Liver (tissue), 3 donors: ENCODE measurements around the gene CCAR1.

ENCODE experiments used
- EGR1 ChIP-seq, 2 donors: IDR thresholded peaks; 2 replicates each; pipeline ENCODE4 v1.6.1; 2016 to 2018; ENCODE audit warnings: antibody characterized with exemption in 2 of 2, low read depth in 2 of 2
- GABPA ChIP-seq, 2 donors: IDR thresholded peaks in 1 of 2; conservative IDR thresholded peaks in 1 of 2; 2 replicates each; pipeline ENCODE4 v1.6.1; 2016; ENCODE audit warnings: antibody characterized with exemption in 2 of 2, mild to moderate bottlenecking in 1 of 2, moderate library complexity in 1 of 2
- HNF4G ChIP-seq: IDR thresholded peaks from 2 replicates; pipeline ENCODE4 v1.6.1; 2016; ENCODE audit warnings: antibody characterized with exemption
- RAD21 ChIP-seq, 2 donors: IDR thresholded peaks; 2 replicates each; pipeline ENCODE4 v1.6.1; 2016; ENCODE audit warnings: antibody characterized with exemption in 2 of 2, mild to moderate bottlenecking in 2 of 2
- RXRA ChIP-seq, 2 donors: IDR thresholded peaks; 2 replicates each; pipeline ENCODE4 v1.6.1; 2017 to 2018; ENCODE audit warnings: antibody characterized with exemption in 2 of 2, mild to moderate bottlenecking in 1 of 2
- SP1 ChIP-seq: IDR thresholded peaks from 2 replicates; pipeline ENCODE4 v1.6.1; 2018; ENCODE audit warnings: antibody characterized with exemption, mild to moderate bottlenecking
- TAF1 ChIP-seq: conservative IDR thresholded peaks from 2 replicates; pipeline ENCODE4 v1.6.1; 2016; ENCODE audit warnings: antibody characterized with exemption, mild to moderate bottlenecking
- YY1 ChIP-seq: IDR thresholded peaks from 2 replicates; pipeline ENCODE4 v1.6.1; 2016; ENCODE audit warnings: antibody characterized with exemption, mild to moderate bottlenecking
- TF ChIP-seq, protein P1 (sequence below): fragments of 150-350 bp; IDR thresholded peaks from 2 replicates; pipeline ENCODE4 v1.5.1; 2017; ENCODE audit warnings: improper control_type of control experiment, low read depth, low read length; ENCODE audit not compliant: missing input control
- TF ChIP-seq, protein P2 (sequence below): IDR thresholded peaks from 2 replicates; pipeline ENCODE4 v1.6.1; 2016; ENCODE audit warnings: antibody characterized with exemption
- TF ChIP-seq, protein P3 (sequence below): IDR thresholded peaks from 2 replicates; pipeline ENCODE4 v1.6.1; 2016; ENCODE audit warnings: antibody characterized with exemption
- TF ChIP-seq, protein P4 (sequence below): IDR thresholded peaks from 2 replicates; pipeline ENCODE4 v1.6.1; 2016; ENCODE audit warnings: antibody characterized with exemption
- TF ChIP-seq, protein P5 (sequence below): IDR thresholded peaks from 2 replicates; pipeline ENCODE4 v1.6.1; 2016; ENCODE audit warnings: antibody characterized with exemption, mild to moderate bottlenecking
- donor health status: healthy.
- donor health status: healthy.

DNA sequence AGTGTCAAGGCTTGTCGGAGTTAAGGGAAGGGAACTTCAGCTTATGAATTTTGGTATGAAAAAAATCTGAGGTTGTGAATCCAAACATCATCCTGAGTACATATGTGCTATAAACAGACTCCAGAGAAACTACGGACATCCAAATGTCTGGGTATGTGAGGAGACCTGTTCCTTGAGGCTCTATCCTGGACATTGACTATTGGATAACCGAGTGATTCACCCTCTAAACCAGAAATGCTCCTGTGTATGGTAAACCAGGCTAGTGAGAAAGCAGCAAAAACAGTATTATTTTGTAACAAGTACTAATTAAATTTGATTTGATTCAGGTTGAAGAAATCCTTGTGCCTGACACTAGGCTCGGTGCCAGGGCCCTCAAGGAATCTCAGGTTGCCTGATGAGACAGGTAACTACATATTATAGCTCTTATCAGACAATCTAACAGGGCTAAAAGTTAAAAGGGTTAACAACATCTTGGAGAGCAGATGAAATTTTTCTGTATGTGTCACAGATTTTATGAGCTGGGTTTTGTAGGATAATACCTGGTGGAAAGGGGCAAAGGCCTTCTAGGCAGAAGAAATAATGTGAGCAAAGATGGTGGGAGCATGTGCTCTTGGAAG, 95.9 kb downstream of the CCAR1 start:
- TF ChIP-seq, protein P1, sequence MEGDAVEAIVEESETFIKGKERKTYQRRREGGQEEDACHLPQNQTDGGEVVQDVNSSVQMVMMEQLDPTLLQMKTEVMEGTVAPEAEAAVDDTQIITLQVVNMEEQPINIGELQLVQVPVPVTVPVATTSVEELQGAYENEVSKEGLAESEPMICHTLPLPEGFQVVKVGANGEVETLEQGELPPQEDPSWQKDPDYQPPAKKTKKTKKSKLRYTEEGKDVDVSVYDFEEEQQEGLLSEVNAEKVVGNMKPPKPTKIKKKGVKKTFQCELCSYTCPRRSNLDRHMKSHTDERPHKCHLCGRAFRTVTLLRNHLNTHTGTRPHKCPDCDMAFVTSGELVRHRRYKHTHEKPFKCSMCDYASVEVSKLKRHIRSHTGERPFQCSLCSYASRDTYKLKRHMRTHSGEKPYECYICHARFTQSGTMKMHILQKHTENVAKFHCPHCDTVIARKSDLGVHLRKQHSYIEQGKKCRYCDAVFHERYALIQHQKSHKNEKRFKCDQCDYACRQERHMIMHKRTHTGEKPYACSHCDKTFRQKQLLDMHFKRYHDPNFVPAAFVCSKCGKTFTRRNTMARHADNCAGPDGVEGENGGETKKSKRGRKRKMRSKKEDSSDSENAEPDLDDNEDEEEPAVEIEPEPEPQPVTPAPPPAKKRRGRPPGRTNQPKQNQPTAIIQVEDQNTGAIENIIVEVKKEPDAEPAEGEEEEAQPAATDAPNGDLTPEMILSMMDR: no peak
- TF ChIP-seq TAF1 (no peak), EGR1 (IDR thresholded peaks at IDR 0.05; ENCODE audit: low read depth in 2 of 2) (no peak), RXRA (IDR thresholded peaks at IDR 0.05) (no peak), RAD21 (IDR thresholded peaks at IDR 0.05) (no peak), SP1 (no peak), YY1 (no peak), GABPA (IDR thresholded peaks at IDR 0.05 in 1 of 2, conservative IDR thresholded peaks at IDR 0.05 in 1 of 2) (no peak), HNF4G (no peak)
- TF ChIP-seq, protein P2, sequence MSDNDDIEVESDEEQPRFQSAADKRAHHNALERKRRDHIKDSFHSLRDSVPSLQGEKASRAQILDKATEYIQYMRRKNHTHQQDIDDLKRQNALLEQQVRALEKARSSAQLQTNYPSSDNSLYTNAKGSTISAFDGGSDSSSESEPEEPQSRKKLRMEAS: no peak
- TF ChIP-seq, protein P3, sequence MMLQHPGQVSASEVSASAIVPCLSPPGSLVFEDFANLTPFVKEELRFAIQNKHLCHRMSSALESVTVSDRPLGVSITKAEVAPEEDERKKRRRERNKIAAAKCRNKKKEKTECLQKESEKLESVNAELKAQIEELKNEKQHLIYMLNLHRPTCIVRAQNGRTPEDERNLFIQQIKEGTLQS: no peak
- TF ChIP-seq, protein P4, sequence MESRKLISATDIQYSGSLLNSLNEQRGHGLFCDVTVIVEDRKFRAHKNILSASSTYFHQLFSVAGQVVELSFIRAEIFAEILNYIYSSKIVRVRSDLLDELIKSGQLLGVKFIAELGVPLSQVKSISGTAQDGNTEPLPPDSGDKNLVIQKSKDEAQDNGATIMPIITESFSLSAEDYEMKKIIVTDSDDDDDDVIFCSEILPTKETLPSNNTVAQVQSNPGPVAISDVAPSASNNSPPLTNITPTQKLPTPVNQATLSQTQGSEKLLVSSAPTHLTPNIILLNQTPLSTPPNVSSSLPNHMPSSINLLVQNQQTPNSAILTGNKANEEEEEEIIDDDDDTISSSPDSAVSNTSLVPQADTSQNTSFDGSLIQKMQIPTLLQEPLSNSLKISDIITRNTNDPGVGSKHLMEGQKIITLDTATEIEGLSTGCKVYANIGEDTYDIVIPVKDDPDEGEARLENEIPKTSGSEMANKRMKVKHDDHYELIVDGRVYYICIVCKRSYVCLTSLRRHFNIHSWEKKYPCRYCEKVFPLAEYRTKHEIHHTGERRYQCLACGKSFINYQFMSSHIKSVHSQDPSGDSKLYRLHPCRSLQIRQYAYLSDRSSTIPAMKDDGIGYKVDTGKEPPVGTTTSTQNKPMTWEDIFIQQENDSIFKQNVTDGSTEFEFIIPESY: no peak
- TF ChIP-seq, protein P5, sequence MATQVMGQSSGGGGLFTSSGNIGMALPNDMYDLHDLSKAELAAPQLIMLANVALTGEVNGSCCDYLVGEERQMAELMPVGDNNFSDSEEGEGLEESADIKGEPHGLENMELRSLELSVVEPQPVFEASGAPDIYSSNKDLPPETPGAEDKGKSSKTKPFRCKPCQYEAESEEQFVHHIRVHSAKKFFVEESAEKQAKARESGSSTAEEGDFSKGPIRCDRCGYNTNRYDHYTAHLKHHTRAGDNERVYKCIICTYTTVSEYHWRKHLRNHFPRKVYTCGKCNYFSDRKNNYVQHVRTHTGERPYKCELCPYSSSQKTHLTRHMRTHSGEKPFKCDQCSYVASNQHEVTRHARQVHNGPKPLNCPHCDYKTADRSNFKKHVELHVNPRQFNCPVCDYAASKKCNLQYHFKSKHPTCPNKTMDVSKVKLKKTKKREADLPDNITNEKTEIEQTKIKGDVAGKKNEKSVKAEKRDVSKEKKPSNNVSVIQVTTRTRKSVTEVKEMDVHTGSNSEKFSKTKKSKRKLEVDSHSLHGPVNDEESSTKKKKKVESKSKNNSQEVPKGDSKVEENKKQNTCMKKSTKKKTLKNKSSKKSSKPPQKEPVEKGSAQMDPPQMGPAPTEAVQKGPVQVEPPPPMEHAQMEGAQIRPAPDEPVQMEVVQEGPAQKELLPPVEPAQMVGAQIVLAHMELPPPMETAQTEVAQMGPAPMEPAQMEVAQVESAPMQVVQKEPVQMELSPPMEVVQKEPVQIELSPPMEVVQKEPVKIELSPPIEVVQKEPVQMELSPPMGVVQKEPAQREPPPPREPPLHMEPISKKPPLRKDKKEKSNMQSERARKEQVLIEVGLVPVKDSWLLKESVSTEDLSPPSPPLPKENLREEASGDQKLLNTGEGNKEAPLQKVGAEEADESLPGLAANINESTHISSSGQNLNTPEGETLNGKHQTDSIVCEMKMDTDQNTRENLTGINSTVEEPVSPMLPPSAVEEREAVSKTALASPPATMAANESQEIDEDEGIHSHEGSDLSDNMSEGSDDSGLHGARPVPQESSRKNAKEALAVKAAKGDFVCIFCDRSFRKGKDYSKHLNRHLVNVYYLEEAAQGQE: no peak
